WTC11 (cell line): ENCODE data around the gene ATP9A. TPM values are rescaled to one million over a fixed set of nuclear protein-coding genes. Genes with fewer than 3 reads are reported as not detected.

Experiments used
- ATAC-seq: fragments of 200-7000 bp; cut with Tn5 transposase; 2 replicates; pipeline ENCODE4 v1.10.0; 2021; ENCODE audit warnings: mild to moderate bottlenecking, moderate library complexity
- CTCF ChIA-PET: fragments of 300-600 bp; sonication (Branson Sonifier 250); formaldehyde crosslinking; loops from one replicate; lab custom pipeline; 2021; ENCODE audit warnings: antibody characterized with exemption; lab: Charles Lee
- POLR2A ChIA-PET: fragments of 350-600 bp; sonication (Branson Sonifier 250); formaldehyde crosslinking; loops from one replicate; lab custom pipeline; 2021; ENCODE audit warnings: antibody characterized with exemption; lab: Charles Lee
- DNase-seq: peaks from one replicate; pipeline ENCODE4 v3.0.0; 2021; ENCODE audit warnings: low spot score
- H3K27ac Mint-ChIP-seq: 2 replicates; pipeline ENCODE4 v1.8.0; 2021; ENCODE audit warnings: mixed read lengths
- H3K27me3 Mint-ChIP-seq: 2 replicates; pipeline ENCODE4 v1.8.0; 2021; ENCODE audit warnings: low read depth, mild to moderate bottlenecking, moderate library complexity, mixed read lengths
- H3K36me3 Mint-ChIP-seq: 2 replicates; pipeline ENCODE4 v1.8.0; 2021; ENCODE audit warnings: mixed read lengths
- H3K4me1 Mint-ChIP-seq: 2 replicates; pipeline ENCODE4 v1.8.0; 2022; ENCODE audit warnings: mixed read lengths
- H3K4me3 Mint-ChIP-seq: 2 replicates; pipeline ENCODE4 v1.8.0; 2021; ENCODE audit warnings: mild to moderate bottlenecking, moderate library complexity, mixed read lengths
- H3K9me3 Mint-ChIP-seq: 2 replicates; pipeline ENCODE4 v1.8.0; 2021; ENCODE audit warnings: mixed read lengths
- CREM ChIP-seq: sonication (generic); formaldehyde crosslinking; IDR thresholded peaks from 2 replicates; pipeline ENCODE4 v1.8.1; 2022; ENCODE audit warnings: mild to moderate bottlenecking, missing genetic modification reagents, moderate library complexity
- CTCF ChIP-seq: fragments of 200-600 bp; IDR thresholded peaks from 2 replicates; pipeline ENCODE4 v1.8.0; 2022; ENCODE audit warnings: antibody characterized with exemption
- ESRRA ChIP-seq: sonication (generic); formaldehyde crosslinking; IDR thresholded peaks from 2 replicates; pipeline ENCODE4 v1.8.1; 2022; ENCODE audit warnings: mild to moderate bottlenecking, missing genetic modification reagents, borderline replicate concordance
- GABPB1 ChIP-seq: sonication (generic); formaldehyde crosslinking; IDR thresholded peaks from 2 replicates; pipeline ENCODE4 v1.8.1; 2023; ENCODE audit warnings: mild to moderate bottlenecking, missing genetic modification reagents
- JAZF1 ChIP-seq: fragments of 250-450 bp; sonication (Bioruptor Pico); IDR thresholded peaks from 2 replicates; pipeline ENCODE4 v1.9.0; 2021; ENCODE audit warnings: moderate library complexity, mild to moderate bottlenecking, inconsistent platforms
- MYBL2 ChIP-seq: sonication (generic); formaldehyde crosslinking; IDR thresholded peaks from 2 replicates; pipeline ENCODE4 v1.8.1; 2023; ENCODE audit warnings: mild to moderate bottlenecking, moderate library complexity, missing genetic modification reagents
- NFE2L1 ChIP-seq: sonication (generic); formaldehyde crosslinking; IDR thresholded peaks from 2 replicates; pipeline ENCODE4 v1.8.1; 2023; ENCODE audit warnings: missing genetic modification reagents
- NFYB ChIP-seq: sonication (generic); formaldehyde crosslinking; conservative IDR thresholded peaks from 2 replicates; pipeline ENCODE4 v1.8.0; 2022; ENCODE audit warnings: low read depth, missing genetic modification reagents
- NR3C1 ChIP-seq: sonication (generic); formaldehyde crosslinking; conservative IDR thresholded peaks from 2 replicates; pipeline ENCODE4 v1.8.1; 2023; ENCODE audit warnings: low read depth, mild to moderate bottlenecking, missing genetic modification reagents
- PRRX2 ChIP-seq: fragments of 250-450 bp; sonication (Bioruptor Pico); IDR thresholded peaks from 2 replicates; pipeline ENCODE4 v1.8.0; 2021; ENCODE audit warnings: mild to moderate bottlenecking
- RELA ChIP-seq: sonication (generic); formaldehyde crosslinking; IDR thresholded peaks from 2 replicates; pipeline ENCODE4 v1.8.1; 2022; ENCODE audit warnings: missing genetic modification reagents, mild to moderate bottlenecking, borderline replicate concordance
- SP1 ChIP-seq: sonication (generic); formaldehyde crosslinking; conservative IDR thresholded peaks from 2 replicates; pipeline ENCODE4 v1.8.1; 2022; ENCODE audit warnings: missing genetic modification reagents
- TCF7 ChIP-seq: sonication (generic); formaldehyde crosslinking; IDR thresholded peaks from 2 replicates; pipeline ENCODE4 v1.8.0; 2022; ENCODE audit warnings: mild to moderate bottlenecking, low read depth, missing genetic modification reagents, moderate library complexity
- TEAD1 ChIP-seq: sonication (generic); formaldehyde crosslinking; IDR thresholded peaks from 2 replicates; pipeline ENCODE4 v1.8.0; 2022; ENCODE audit warnings: mild to moderate bottlenecking, missing genetic modification reagents
- ZBTB21 ChIP-seq: sonication (generic); formaldehyde crosslinking; IDR thresholded peaks from 2 replicates; pipeline ENCODE4 v1.8.1; 2023; ENCODE audit warnings: mild to moderate bottlenecking, missing genetic modification reagents, borderline replicate concordance
- ZNF263 ChIP-seq: sonication (generic); formaldehyde crosslinking; IDR thresholded peaks from 2 replicates; pipeline ENCODE4 v1.8.1; 2022; ENCODE audit warnings: low read depth, mild to moderate bottlenecking, moderate library complexity, missing genetic modification reagents
- total RNA-seq: library from RNA; stranded (reverse); gene quantifications from 3 replicates; pipeline ENCODE4 v1.2.3, GENCODE V29; 2021
- TF ChIP-seq, protein P1 (sequence below): fragments of 250-450 bp; sonication (Bioruptor Pico); IDR thresholded peaks from 2 replicates; pipeline ENCODE4 v1.9.0; 2021; ENCODE audit warnings: mild to moderate bottlenecking
- TF ChIP-seq, protein P2 (sequence below): sonication (generic); formaldehyde crosslinking; IDR thresholded peaks from 2 replicates; pipeline ENCODE4 v1.8.1; 2023; ENCODE audit warnings: mild to moderate bottlenecking, missing genetic modification reagents, moderate library complexity
- TF ChIP-seq, protein P3 (sequence below): fragments of 250-450 bp; sonication (Bioruptor Pico); IDR thresholded peaks from 2 replicates; pipeline ENCODE4 v2.1.2; 2022; ENCODE audit warnings: mild to moderate bottlenecking, moderate library complexity

The ATP9A gene
- total RNA-seq, 1 experiment from 2014 or later = 5.0 TPM

- no peak for DNase-seq
Measured at GRCh38 chr20:51811042-51811355, 42.8 kb upstream of the ATP9A start.

GRCh38 chr20:51810155-51811041 lies 42.2 kb upstream of the ATP9A start:
- ChIA-PET CTCF (interaction anchor here (0.6 to 1.1 kb wide), 2 partner anchors 10 to 36 kb away, joined by 3 to 4 read pairs; no protein-coding TSS in a partner anchor), POLR2A (no interaction called here)
- Mint-ChIP-seq H3K27me3 (no peaks in the 10 kb centered on the region; the same call in none of the 2 replicates), H3K4me1 (peaks cover 30% of the 10 kb centered on the region), H3K36me3 (no peaks in the 10 kb centered on the region), H3K4me3 (no peak overlapping the region), H3K27ac (0 out of 2 replicates have a peak overlapping the region, but pooled peaks have one; percentile 19), H3K9me3 (no peaks in the 10 kb centered on the region)
- ATAC-seq (peak; percentile 69), DNase-seq (no peak)
- TF ChIP-seq, protein P1, sequence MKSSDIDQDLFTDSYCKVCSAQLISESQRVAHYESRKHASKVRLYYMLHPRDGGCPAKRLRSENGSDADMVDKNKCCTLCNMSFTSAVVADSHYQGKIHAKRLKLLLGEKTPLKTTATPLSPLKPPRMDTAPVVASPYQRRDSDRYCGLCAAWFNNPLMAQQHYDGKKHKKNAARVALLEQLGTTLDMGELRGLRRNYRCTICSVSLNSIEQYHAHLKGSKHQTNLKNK (CRISPR knock-in tag) = no peak
- TF ChIP-seq TCF7 = no peak
- TF ChIP-seq, protein P2, sequence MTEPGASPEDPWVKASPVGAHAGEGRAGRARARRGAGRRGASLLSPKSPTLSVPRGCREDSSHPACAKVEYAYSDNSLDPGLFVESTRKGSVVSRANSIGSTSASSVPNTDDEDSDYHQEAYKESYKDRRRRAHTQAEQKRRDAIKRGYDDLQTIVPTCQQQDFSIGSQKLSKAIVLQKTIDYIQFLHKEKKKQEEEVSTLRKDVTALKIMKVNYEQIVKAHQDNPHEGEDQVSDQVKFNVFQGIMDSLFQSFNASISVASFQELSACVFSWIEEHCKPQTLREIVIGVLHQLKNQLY (CRISPR knock-in tag) = no peak
- no peak for TF ChIP-seq MYBL2 (CRISPR knock-in tag)
- TF ChIP-seq CTCF = 0 out of 2 replicates have a peak, but pooled peaks have one; percentile 14
- TF ChIP-seq ESRRA (CRISPR knock-in tag) = no peak
- TF ChIP-seq JAZF1 (CRISPR knock-in tag) = no peak
- no peak for TF ChIP-seq RELA (CRISPR knock-in tag)

More at GRCh38 chr20:51811042-51811355, 42.8 kb upstream of the ATP9A start:
- H3K27me3 Mint-ChIP-seq = no peaks in the 10 kb centered on the region; the same call in none of the 2 replicates
- H3K36me3 Mint-ChIP-seq = no peaks in the 10 kb centered on the region
- TF ChIP-seq GABPB1 (peak; percentile 69; the same call in 1 of the 2 replicates), NFE2L1 (CRISPR knock-in tag) (no peak), ZNF263 (CRISPR knock-in tag) (no peak)
- no peak overlapping the region for H3K27ac Mint-ChIP-seq
- no peak for ATAC-seq
- no peaks in the 10 kb centered on the region for H3K9me3 Mint-ChIP-seq
- ChIA-PET CTCF (no interaction called here), POLR2A (no interaction called here)
- H3K4me1 Mint-ChIP-seq = peaks cover 30% of the 10 kb centered on the region
- no peak overlapping the region for H3K4me3 Mint-ChIP-seq

DNA sequence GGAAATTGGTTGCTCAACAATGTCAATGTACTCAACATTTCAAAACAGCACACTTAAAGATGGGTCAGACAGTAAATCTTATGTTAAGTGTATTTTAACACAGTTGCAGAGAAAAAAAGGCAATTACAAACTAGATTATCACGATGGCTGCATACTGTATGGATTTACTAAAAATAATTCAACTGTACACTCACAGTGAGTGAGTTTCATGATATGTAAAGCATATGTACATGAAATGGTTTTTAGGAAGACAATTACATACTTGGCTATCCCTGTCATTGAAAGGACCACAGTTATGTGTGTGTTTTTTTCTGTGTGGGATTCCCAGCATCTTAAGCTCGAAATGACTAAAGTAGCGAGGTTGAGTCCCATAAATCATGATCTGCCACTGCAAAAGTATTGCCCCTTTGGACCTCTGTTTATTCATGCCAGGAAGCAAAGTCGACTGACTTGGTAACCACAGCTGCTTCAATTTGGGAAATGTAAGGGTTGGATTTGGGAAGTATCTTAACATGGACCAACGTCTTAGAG lies 39.6 kb upstream of the ATP9A start:
- H3K4me3 Mint-ChIP-seq = no peak overlapping the region
- CTCF ChIA-PET = interaction anchor here (0.6 kb wide), 1 partner anchor 494 kb away, joined by 3 read pairs; no protein-coding TSS in a partner anchor
- POLR2A ChIA-PET = no interaction called here
- no peaks in the 10 kb centered on the region; the same call in none of the 2 replicates for H3K27me3 Mint-ChIP-seq
- no peaks in the 10 kb centered on the region for H3K9me3 Mint-ChIP-seq
- peaks cover 34% of the 10 kb centered on the region for H3K4me1 Mint-ChIP-seq
- TF ChIP-seq ZBTB21 (CRISPR knock-in tag) (no peak), SP1 (CRISPR knock-in tag) (no peak), CREM (no peak), TEAD1 (no peak), NFE2L1 (CRISPR knock-in tag) (no peak), NR3C1 (CRISPR knock-in tag) (no peak), NFYB (CRISPR knock-in tag) (no peak), PRRX2 (no peak)
- TF ChIP-seq, protein P3, sequence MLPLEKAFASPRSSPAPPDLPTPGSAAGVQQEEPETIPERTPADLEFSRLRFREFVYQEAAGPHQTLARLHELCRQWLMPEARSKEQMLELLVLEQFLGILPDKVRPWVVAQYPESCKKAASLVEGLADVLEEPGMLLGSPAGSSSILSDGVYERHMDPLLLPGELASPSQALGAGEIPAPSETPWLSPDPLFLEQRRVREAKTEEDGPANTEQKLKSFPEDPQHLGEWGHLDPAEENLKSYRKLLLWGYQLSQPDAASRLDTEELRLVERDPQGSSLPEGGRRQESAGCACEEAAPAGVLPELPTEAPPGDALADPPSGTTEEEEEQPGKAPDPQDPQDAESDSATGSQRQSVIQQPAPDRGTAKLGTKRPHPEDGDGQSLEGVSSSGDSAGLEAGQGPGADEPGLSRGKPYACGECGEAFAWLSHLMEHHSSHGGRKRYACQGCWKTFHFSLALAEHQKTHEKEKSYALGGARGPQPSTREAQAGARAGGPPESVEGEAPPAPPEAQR (CRISPR knock-in tag) = no peak
- TF ChIP-seq, protein P1 (CRISPR knock-in tag) = no peak
- H3K27ac Mint-ChIP-seq = no peak overlapping the region
- H3K36me3 Mint-ChIP-seq = no peaks in the 10 kb centered on the region
- no peak for DNase-seq
- ATAC-seq = no peak
